Body of pancreas (tissue), 4 donors: Measurements from ENCODE around the gene ZAR1L. TPM values are rescaled to one million over a fixed set of nuclear protein-coding genes. Genes with fewer than 3 reads are reported as not detected.
"Not testable (repeated sequence)": the region's sequence is repeated elsewhere in the genome, so short reads cannot be mapped to it uniquely, and the experiment has no call there.

ENCODE experiments used
- ATAC-seq: fragments of 150-250 bp; one replicate; pipeline ENCODE4 v1.9.1; 2016
- DNase-seq, 4 donors: peaks; one replicate each; pipeline ENCODE4 v3.0.0-alpha.2; 2019
- H3K27ac ChIP-seq, 4 donors: fragments of 200-600 bp; sonication (generic); 1 replicate in 3 of 4; 2 replicates in 1 of 4; pipeline versions ENCODE4 v1.5.1 to v1.6.1; 2016 to 2019; ENCODE audit warnings: mild to moderate bottlenecking in 1 of 4, mixed read lengths in 1 of 4, moderate library complexity in 1 of 4
- H3K27me3 ChIP-seq, 2 donors: fragments of 200-600 bp; sonication (generic); one replicate each; pipeline ENCODE4 v1.6.0; 2016; ENCODE audit warnings: mild to moderate bottlenecking in 1 of 2
- H3K36me3 ChIP-seq, 2 donors: fragments of 200-600 bp; sonication (generic); replicated peaks in 1 of 2; 2 replicates each; pipeline ENCODE4 v1.5.1; 2016; ENCODE audit warnings: low read depth in 2 of 2; ENCODE audit not compliant: insufficient read depth in 1 of 2
- H3K4me1 ChIP-seq: fragments of 200-600 bp; sonication (generic); one replicate; pipeline ENCODE4 v1.6.0; 2016
- H3K4me3 ChIP-seq, 2 donors: fragments of 200-600 bp; sonication (generic); 1 replicate in 1 of 2; 2 replicates in 1 of 2; pipeline ENCODE4 v1.5.1; 2016 to 2019
- H3K9me3 ChIP-seq, 3 donors: fragments of 200-600 bp; sonication (generic); 1 replicate in 2 of 3; 2 replicates in 1 of 3; pipeline ENCODE4 v1.5.1; 2016
- POLR2A ChIP-seq, 3 donors: fragments of 450-650 bp; IDR thresholded peaks; one replicate each; pipeline ENCODE4 v1.6.1; 2016; ENCODE audit warnings: antibody characterized with exemption in 3 of 3, mild to moderate bottlenecking in 2 of 3
- WGBS, 2 donors: methylation state at CpG; one replicate each; pipeline ENCODE4 v1.1.5; 2017; 5-methylcytosine and 5-hydroxymethylcytosine counted together
- intact Hi-C: fragments of 100-400 bp; cut with DNase I; formaldehyde crosslinking; loops from one replicate; pipeline ENCODE4 v1.15.1; 2023
- total RNA-seq, 2 donors: library from RNA; depleted of rRNA; stranded (reverse); fragments of >200 nt; gene quantifications; one replicate each; pipeline ENCODE4 v1.1.0, GENCODE V29; 2016
- TF ChIP-seq, protein P1 (sequence below), 7 experiments: fragments of 450-650 bp in 4 of 7; fragments of 200-600 bp in 3 of 7; sonication (generic) in 3 of 7; IDR thresholded peaks; one replicate each; pipeline ENCODE4 v1.5.1; 2016 to 2019; ENCODE audit warnings: antibody characterized with exemption in 7 of 7

The ZAR1L gene, protein sequence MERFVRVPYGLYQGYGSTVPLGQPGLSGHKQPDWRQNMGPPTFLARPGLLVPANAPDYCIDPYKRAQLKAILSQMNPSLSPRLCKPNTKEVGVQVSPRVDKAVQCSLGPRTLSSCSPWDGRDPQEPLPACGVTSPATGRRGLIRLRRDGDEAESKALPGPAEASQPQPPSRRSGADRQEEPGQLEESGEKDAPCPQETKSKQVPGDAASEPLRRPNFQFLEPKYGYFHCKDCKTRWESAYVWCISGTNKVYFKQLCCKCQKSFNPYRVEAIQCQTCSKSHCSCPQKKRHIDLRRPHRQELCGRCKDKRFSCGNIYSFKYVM
- not detected for total RNA-seq

DNA sequence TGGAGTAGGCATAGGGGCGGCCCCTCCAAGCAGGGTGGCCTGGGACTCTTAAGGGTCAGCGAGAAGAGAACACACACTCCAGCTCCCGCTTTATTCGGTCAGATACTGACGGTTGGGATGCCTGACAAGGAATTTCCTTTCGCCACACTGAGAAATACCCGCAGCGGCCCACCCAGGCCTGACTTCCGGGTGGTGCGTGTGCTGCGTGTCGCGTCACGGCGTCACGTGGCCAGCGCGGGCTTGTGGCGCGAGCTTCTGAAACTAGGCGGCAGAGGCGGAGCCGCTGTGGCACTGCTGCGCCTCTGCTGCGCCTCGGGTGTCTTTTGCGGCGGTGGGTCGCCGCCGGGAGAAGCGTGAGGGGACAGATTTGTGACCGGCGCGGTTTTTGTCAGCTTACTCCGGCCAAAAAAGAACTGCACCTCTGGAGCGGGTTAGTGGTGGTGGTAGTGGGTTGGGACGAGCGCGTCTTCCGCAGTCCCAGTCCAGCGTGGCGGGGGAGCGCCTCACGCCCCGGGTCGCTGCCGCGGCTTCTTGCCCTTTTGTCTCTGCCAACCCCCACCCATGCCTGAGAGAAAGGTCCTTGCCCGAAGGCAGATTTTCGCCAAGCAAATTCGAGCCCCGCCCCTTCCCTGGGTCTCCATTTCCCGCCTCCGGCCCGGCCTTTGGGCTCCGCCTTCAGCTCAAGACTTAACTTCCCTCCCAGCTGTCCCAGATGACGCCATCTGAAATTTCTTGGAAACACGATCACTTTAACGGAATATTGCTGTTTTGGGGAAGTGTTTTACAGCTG lies at the start of gene ZAR1L, which contains the start of gene BRCA2:
TSS of gene ZAR1L (minus strand) at position 126 of the 790 bp plus-strand sequence. CDS start 3,438 bp downstream, outside the sequence.
TSS of gene BRCA2 (plus strand) at position 271 of the 790 bp plus-strand sequence. CDS start 953 bp downstream, outside the sequence.
- Histone ChIP-seq H3K4me1 (peaks cover 4% of the 10 kb centered on the region), H3K9me3 (no peaks in the 10 kb centered on the region), H3K4me3 (peak within 1 kb of the TSS; percentile 46 to 52), H3K36me3 (no peaks in the 10 kb centered on the region), H3K27me3 (no peaks in the 10 kb centered on the region), H3K27ac (peak within 1 kb of the TSS; percentile 75 to 93 (median 91))
- peak; percentile 98 for ATAC-seq
- intact Hi-C loops = no loop called here
- DNase-seq = peak; percentile 87 to 91 (median 89)
- peak; percentile 40 to 80 (median 76) for TF ChIP-seq POLR2A (IDR thresholded peaks at IDR 0.05)
- TF ChIP-seq, protein P1, sequence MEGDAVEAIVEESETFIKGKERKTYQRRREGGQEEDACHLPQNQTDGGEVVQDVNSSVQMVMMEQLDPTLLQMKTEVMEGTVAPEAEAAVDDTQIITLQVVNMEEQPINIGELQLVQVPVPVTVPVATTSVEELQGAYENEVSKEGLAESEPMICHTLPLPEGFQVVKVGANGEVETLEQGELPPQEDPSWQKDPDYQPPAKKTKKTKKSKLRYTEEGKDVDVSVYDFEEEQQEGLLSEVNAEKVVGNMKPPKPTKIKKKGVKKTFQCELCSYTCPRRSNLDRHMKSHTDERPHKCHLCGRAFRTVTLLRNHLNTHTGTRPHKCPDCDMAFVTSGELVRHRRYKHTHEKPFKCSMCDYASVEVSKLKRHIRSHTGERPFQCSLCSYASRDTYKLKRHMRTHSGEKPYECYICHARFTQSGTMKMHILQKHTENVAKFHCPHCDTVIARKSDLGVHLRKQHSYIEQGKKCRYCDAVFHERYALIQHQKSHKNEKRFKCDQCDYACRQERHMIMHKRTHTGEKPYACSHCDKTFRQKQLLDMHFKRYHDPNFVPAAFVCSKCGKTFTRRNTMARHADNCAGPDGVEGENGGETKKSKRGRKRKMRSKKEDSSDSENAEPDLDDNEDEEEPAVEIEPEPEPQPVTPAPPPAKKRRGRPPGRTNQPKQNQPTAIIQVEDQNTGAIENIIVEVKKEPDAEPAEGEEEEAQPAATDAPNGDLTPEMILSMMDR (IDR thresholded peaks at IDR 0.05) = peak in 1 of 7 experiments; percentile 11
- 0% methylated on average over 22 to 60 of the region's 60 CpGs for WGBS, 2 donors

DNA sequence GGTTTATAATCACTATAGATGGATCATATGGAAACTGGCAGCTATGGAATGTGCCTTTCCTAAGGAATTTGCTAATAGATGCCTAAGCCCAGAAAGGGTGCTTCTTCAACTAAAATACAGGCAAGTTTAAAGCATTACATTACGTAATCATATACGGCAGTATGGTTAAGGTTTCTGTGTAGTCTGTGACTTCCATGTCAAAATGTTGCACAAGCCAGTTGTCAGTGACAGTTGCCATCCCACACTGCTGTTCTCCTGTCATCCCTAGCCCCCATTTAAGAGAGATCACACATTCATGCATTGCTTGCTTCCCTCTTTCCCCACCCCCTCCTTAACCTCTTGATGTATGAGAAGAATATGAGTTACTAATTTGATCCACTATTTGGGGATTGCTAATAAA lies 47.4 kb upstream of the ZAR1L start:
- Histone ChIP-seq H3K4me3 (no peak overlapping the region), H3K27me3 (no peaks in the 10 kb centered on the region), H3K9me3 (no peaks in the 10 kb centered on the region), H3K4me1 (no peaks in the 10 kb centered on the region), H3K36me3 (no peaks in the 10 kb centered on the region), H3K27ac (no peak overlapping the region)
- no peak for ATAC-seq
- TF ChIP-seq, protein P1 (IDR thresholded peaks at IDR 0.05) = no peak
- no peak for TF ChIP-seq POLR2A (IDR thresholded peaks at IDR 0.05)
- WGBS, 2 donors = 81 to 93% methylated on average over 2 of the region's 2 CpGs
- intact Hi-C loops = no loop called here
- no peak for DNase-seq

DNA sequence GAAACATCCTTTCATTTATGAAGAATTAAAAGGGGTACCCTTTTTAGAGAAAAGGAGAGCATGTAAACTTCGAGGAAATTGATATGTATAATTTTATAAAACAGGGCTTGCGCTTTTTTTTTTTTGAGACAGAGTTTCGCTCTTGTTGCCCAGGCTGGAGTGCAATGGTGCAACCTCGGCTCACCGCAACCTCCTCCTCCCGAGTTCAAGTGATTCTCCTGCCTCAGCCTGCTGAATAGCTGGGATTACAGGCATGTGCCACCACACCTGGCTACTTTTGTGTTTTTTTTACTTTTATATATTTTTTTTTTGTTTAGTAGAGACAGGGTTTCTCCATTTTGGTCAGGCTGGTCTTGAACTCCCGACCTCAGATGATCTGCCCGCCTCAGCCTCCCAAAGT lies 40.8 kb upstream of the ZAR1L start:
- H3K27me3 ChIP-seq, intact Hi-C loops, H3K4me3 ChIP-seq, H3K4me1 ChIP-seq, ATAC-seq, H3K36me3 ChIP-seq, H3K27ac ChIP-seq, H3K9me3 ChIP-seq, DNase-seq: not testable (repeated sequence)
- WGBS, 2 donors = 96% methylated on average over 8 of the region's 8 CpGs

DNA sequence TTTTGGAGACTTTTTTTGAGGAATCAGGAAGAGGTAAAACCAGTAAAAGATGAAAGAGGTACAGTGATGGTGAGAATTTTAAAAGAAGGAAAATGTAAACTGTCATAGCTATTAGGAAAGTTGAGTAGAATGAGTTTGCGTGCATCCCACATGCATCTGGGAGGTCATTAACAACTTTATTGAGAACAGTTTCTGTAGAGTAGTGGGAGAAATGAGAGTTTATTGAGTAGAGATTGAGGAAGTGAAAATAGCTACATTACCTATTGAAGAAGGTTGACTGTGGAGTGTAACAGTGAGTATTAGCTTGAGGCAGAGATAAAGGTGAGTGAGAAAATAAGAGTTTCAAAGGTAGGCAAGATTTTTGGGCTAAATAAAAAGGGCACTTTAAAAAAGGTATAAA lies 38.9 kb upstream of the ZAR1L start:
- Histone ChIP-seq H3K27me3 (no peaks in the 10 kb centered on the region), H3K9me3 (no peaks in the 10 kb centered on the region), H3K4me3 (no peak overlapping the region), H3K27ac (no peak overlapping the region), H3K4me1 (no peaks in the 10 kb centered on the region), H3K36me3 (no peaks in the 10 kb centered on the region)
- intact Hi-C loops = no loop called here
- 100% methylated on average over 1 of the region's 1 CpG for WGBS, 2 donors
- ATAC-seq = no peak
- DNase-seq = no peak
- TF ChIP-seq, protein P1 (IDR thresholded peaks at IDR 0.05) = no peak
- no peak for TF ChIP-seq POLR2A (IDR thresholded peaks at IDR 0.05)

DNA sequence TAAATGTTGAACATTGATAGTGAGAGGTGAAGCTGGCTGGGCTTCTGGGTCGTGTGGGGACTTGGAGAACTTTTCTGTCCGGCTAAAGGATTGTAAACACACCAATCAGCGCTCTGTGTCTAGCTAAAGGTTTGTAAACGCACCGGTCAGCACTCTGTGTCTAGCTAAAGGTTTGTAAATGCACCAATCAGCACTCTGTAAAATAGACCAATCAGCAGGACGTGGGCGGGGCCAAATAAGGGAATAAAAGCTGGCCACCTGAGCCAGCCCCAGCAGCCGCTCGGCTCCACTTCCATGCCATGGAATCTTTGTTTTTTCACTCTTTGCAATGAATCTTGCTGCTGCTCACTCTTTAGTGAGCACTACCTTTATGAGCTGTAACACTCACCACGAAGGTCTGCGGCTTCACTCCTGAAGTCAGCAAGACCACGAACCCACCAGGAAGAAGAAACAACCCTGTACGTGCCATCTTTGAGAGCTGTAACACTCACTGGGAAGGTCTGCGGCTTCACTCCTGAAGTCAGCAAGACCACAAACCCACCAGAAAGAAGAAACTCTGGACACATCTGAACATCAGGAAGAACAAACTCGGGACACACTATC lies 35.8 kb upstream of the ZAR1L start:
- 91 to 92% methylated on average over 15 of the region's 15 CpGs for WGBS, 2 donors
- H3K36me3 ChIP-seq, ATAC-seq, DNase-seq, H3K27me3 ChIP-seq, H3K4me3 ChIP-seq, H3K27ac ChIP-seq, H3K9me3 ChIP-seq, intact Hi-C loops, H3K4me1 ChIP-seq: not testable (repeated sequence)
